ENCODE data around the gene TRPM2. TPM values are rescaled to one million over a fixed set of nuclear protein-coding genes. Genes with fewer than 3 reads are reported as not detected.

TRPM2 gene
- total and polyA plus RNA-seq, 2 of the 13 experiments (the other 11 are each of a cell fraction or from before 2014, with no cell fraction given) = 0.07 to 0.20 TPM

DNA sequence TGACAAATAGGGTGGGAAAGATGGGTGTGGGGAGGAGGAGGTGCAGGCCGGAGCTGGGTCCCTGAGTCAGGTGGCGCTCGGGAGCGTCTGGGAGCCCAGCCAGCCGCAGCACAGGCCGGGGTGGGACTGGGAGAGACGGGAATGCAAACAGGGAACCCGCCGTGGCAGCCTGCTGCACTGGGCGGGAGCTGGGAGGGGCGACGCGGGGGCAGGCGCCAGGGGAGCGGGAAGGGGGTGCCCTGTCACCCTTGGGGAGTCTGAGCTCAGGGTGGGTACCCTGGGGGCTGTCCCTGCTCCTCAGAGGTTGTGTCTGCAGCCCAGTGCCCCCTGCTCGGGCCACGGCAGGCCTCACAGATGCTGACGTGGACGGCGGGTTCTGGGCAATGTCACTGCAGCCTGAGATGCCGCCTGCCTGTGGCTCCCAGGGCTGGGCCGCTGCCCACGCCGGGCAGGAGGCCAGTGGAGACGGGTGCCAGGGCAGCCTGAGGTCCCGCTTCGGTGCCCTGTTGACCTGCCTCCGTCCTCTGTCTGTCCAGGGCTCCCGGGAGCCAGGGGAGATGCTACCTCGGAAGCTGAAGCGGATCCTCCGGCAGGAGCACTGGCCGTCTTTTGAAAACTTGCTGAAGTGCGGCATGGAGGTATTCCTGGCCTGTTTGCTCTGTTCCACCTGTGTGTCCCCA is 85.2 kb downstream of the TRPM2 start:
- Histone ChIP-seq H3K36me3 (replicated peaks in 1 of 2; ENCODE audit: control insufficient read depth in 1 of 2, insufficient read depth in 2 of 2, low read length in 2 of 2) (no peaks in the 10 kb centered on the region), H3K27ac (ENCODE audit: extremely low read length, insufficient read depth, low read length) (no peak overlapping the region), H3K4me3 (replicated peaks in 1 of 3; ENCODE audit: insufficient read depth in 1 of 3, low read depth in 2 of 3, low read length in 3 of 3) (peak overlapping the region; percentile 43 to 73 (median 43); a peak in 4 of 6 replicates), H3K79me2 (ENCODE audit: insufficient read depth, low read length) (no peaks in the 10 kb centered on the region), H3K4me1 (ENCODE audit: insufficient read depth, low read length) (peaks cover 40% of the 10 kb centered on the region), H3K4me2 (ENCODE audit: low read depth, low read length) (peak overlapping the region; percentile 97), H3K9ac (ENCODE audit: insufficient read depth, low read depth, low read length) (peak overlapping the region; percentile 56), H2AFZ (ENCODE audit: low read length) (no peak overlapping the region), H3K9me3 (ENCODE audit: low read length) (no peaks in the 10 kb centered on the region), H4K20me1 (ENCODE audit: insufficient read depth, low read length) (no peaks in the 10 kb centered on the region), H3K27me3 (ENCODE audit: control insufficient read depth in 1 of 2, insufficient read depth in 2 of 2, low read length in 2 of 2) (peaks cover 2 to 24% of the 10 kb centered on the region in 2 experiments; a peak in 4 of 5 replicates)
- WGBS (ENCODE audit: low lambda C conversion rate) = 3% methylated on average over 11 of the region's 34 CpGs
- intact Hi-C loops (cut with micrococcal nuclease; ENCODE audit: unreplicated experiment) (loop anchor here (10.0 kb wide), 1 partner anchor 74 kb away; no protein-coding TSS in a partner anchor), in situ Hi-C loops (cut with HindIII; ENCODE audit: extremely low pct_ligation_motif_present, low pct_unique_long_range_greater_than_20kb) (no loop called here)
- no TSS peak for BruUV-seq (replicated peaks)
- FAIRE-seq (no peak), ATAC-seq (peak; percentile 80), DNase-seq (ENCODE audit: low spot score) (no peak)
- CTCF ChIA-PET (ENCODE audit: low intra/inter-chr PET ratio, low total read pairs) = no interaction called here
- POLR2A ChIA-PET = interaction anchor here (0.9 to 1.4 kb wide), 3 partner anchors 10 to 17 kb away, joined by 3 to 4 read pairs (median 3); partner anchors contain the start of gene LRRC3
- TF ChIP-seq, protein P1, sequence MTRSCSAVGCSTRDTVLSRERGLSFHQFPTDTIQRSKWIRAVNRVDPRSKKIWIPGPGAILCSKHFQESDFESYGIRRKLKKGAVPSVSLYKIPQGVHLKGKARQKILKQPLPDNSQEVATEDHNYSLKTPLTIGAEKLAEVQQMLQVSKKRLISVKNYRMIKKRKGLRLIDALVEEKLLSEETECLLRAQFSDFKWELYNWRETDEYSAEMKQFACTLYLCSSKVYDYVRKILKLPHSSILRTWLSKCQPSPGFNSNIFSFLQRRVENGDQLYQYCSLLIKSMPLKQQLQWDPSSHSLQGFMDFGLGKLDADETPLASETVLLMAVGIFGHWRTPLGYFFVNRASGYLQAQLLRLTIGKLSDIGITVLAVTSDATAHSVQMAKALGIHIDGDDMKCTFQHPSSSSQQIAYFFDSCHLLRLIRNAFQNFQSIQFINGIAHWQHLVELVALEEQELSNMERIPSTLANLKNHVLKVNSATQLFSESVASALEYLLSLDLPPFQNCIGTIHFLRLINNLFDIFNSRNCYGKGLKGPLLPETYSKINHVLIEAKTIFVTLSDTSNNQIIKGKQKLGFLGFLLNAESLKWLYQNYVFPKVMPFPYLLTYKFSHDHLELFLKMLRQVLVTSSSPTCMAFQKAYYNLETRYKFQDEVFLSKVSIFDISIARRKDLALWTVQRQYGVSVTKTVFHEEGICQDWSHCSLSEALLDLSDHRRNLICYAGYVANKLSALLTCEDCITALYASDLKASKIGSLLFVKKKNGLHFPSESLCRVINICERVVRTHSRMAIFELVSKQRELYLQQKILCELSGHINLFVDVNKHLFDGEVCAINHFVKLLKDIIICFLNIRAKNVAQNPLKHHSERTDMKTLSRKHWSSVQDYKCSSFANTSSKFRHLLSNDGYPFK (CRISPR knock-in tag; IDR thresholded peaks at IDR 0.05; ENCODE audit: borderline replicate concordance) = peak; percentile 22; the same call in 1 of the 2 replicates
- no peak for TF ChIP-seq PHF21A (CRISPR knock-in tag; IDR thresholded peaks at IDR 0.05)
- TF ChIP-seq YEATS4 (CRISPR knock-in tag; IDR thresholded peaks at IDR 0.05; ENCODE audit: borderline replicate concordance) = no peak
- no peak for TF ChIP-seq RELA (CRISPR knock-in tag; IDR thresholded peaks at IDR 0.05)
- 0 out of 2 replicates have a peak, but pooled peaks have one; percentile 45 for TF ChIP-seq ZNF451 (CRISPR knock-in tag; IDR thresholded peaks at IDR 0.05)
- no peak for TF ChIP-seq ZNF549 (CRISPR knock-in tag; IDR thresholded peaks at IDR 0.05)
- TF ChIP-seq ZNF577 (CRISPR knock-in tag; IDR thresholded peaks at IDR 0.05; ENCODE audit: borderline replicate concordance, low read depth) = no peak
- TF ChIP-seq ELF4 (CRISPR knock-in tag; IDR thresholded peaks at IDR 0.05; ENCODE audit: borderline replicate concordance) = no peak
- TF ChIP-seq, protein P2, sequence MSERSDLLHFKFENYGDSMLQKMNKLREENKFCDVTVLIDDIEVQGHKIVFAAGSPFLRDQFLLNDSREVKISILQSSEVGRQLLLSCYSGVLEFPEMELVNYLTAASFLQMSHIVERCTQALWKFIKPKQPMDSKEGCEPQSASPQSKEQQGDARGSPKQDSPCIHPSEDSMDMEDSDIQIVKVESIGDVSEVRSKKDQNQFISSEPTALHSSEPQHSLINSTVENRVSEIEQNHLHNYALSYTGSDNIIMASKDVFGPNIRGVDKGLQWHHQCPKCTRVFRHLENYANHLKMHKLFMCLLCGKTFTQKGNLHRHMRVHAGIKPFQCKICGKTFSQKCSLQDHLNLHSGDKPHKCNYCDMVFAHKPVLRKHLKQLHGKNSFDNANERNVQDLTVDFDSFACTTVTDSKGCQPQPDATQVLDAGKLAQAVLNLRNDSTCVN (CRISPR knock-in tag; IDR thresholded peaks at IDR 0.05; ENCODE audit: borderline replicate concordance) = 0 out of 2 replicates have a peak, but pooled peaks have one; percentile 5
- no peak for TF ChIP-seq SIX4 (CRISPR knock-in tag; IDR thresholded peaks at IDR 0.05)
- TF ChIP-seq ZNF569 (CRISPR knock-in tag; IDR thresholded peaks at IDR 0.05; ENCODE audit: borderline replicate concordance) = no peak
- TF ChIP-seq SKI (IDR thresholded peaks at IDR 0.05; ENCODE audit: partially characterized antibody) = no peak
- TF ChIP-seq KMT2A (CRISPR knock-in tag; IDR thresholded peaks at IDR 0.05) = no peak
- TF ChIP-seq ZNF260 (CRISPR knock-in tag; IDR thresholded peaks at IDR 0.05; ENCODE audit: borderline replicate concordance, low read depth) = no peak
- TF ChIP-seq, protein P3, sequence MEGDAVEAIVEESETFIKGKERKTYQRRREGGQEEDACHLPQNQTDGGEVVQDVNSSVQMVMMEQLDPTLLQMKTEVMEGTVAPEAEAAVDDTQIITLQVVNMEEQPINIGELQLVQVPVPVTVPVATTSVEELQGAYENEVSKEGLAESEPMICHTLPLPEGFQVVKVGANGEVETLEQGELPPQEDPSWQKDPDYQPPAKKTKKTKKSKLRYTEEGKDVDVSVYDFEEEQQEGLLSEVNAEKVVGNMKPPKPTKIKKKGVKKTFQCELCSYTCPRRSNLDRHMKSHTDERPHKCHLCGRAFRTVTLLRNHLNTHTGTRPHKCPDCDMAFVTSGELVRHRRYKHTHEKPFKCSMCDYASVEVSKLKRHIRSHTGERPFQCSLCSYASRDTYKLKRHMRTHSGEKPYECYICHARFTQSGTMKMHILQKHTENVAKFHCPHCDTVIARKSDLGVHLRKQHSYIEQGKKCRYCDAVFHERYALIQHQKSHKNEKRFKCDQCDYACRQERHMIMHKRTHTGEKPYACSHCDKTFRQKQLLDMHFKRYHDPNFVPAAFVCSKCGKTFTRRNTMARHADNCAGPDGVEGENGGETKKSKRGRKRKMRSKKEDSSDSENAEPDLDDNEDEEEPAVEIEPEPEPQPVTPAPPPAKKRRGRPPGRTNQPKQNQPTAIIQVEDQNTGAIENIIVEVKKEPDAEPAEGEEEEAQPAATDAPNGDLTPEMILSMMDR (CRISPR knock-in tag; IDR thresholded peaks at IDR 0.05) = peak; percentile 42
- TF ChIP-seq IRF1 (CRISPR knock-in tag; IDR thresholded peaks at IDR 0.05; ENCODE audit: low read depth) = no peak

All from HepG2 (cell line).